Right lobe of liver (tissue), 6 donors: ENCODE data around the gene NMNAT2. TPM values are rescaled to one million over a fixed set of nuclear protein-coding genes. Genes with fewer than 3 reads are reported as not detected.

Source experiments
- ATAC-seq, 4 donors: fragments of 200-7000 bp; cut with Tn5 transposase; one replicate each; pipeline ENCODE4 v1.9.1; 2020; ENCODE audit warnings: mild to moderate bottlenecking in 4 of 4, moderate library complexity in 4 of 4
- DNase-seq, 3 donors: peaks; one replicate each; pipeline ENCODE4 v3.0.0-alpha.2; 2020
- H3K27ac ChIP-seq, 3 donors: fragments of 200-600 bp; one replicate each; pipeline ENCODE4 v1.8.0; 2022
- H3K27me3 ChIP-seq, 2 donors: fragments of 200-600 bp; one replicate each; pipeline ENCODE4 v1.8.0; 2022
- H3K36me3 ChIP-seq, 4 donors: fragments of 200-600 bp; sonication (generic) in 1 of 4; one replicate each; pipeline versions ENCODE4 v1.5.1 to v1.8.0; 2017 to 2022; ENCODE audit warnings: control low read depth in 1 of 4
- H3K4me1 ChIP-seq, 4 donors: fragments of 200-600 bp; sonication (generic) in 1 of 4; one replicate each; pipeline versions ENCODE4 v1.5.1 to v1.8.0; 2017 to 2022; ENCODE audit warnings: control low read depth in 1 of 4
- H3K4me3 ChIP-seq, 3 donors: fragments of 200-600 bp; one replicate each; pipeline ENCODE4 v1.8.0; 2022
- H3K9me3 ChIP-seq, 4 donors: fragments of 200-600 bp; sonication (generic) in 1 of 4; one replicate each; pipeline versions ENCODE4 v1.5.1 to v1.8.0; 2017 to 2022; ENCODE audit warnings: control low read depth in 1 of 4
- CTCF ChIP-seq, 4 donors: fragments of 200-600 bp in 3 of 4; fragments of 450-650 bp in 1 of 4; IDR thresholded peaks; one replicate each; pipeline versions ENCODE4 v1.5.1 to v1.8.0; 2016 to 2022; ENCODE audit warnings: antibody characterized with exemption in 4 of 4, mild to moderate bottlenecking in 2 of 4
- POLR2A ChIP-seq: fragments of 450-650 bp; IDR thresholded peaks from one replicate; pipeline ENCODE4 v1.6.1; 2017; ENCODE audit warnings: antibody characterized with exemption, mild to moderate bottlenecking
- WGBS: methylation state at CpG from one replicate; pipeline ENCODE4 v1.1.6; 2018; ENCODE audit warnings: low coverage, low lambda C conversion rate; ENCODE audit not compliant: insufficient coverage; ENCODE audit errors: missing lambda C conversion rate; 5-methylcytosine and 5-hydroxymethylcytosine counted together
- intact Hi-C, 2 donors: fragments of 100-400 bp; cut with DNase I; formaldehyde crosslinking; loops; one replicate each; pipeline versions ENCODE4 v1.11.2 to v1.14.1; 2022
- total RNA-seq, 6 experiments: library from RNA; depleted of rRNA in 2 of 6; stranded (reverse); fragments of >200 nt in 2 of 6; fragmentation: NEBNext Ultra II Directional in 3 of 6; extraction: Animal tissue kit (Norgen Biotek cat#: 25700) in 3 of 6; gene quantifications; one replicate each; pipeline versions ENCODE4 v1.1.0 to v1.2.4, GENCODE V29; 2016 to 2023
- donor health status: DM: no; HTN: yes; CAD: no.
- donor health status: DM: no; HTN: no; CAD: no.
- donor health status: DM: no; HTN: no; CAD: no.
- donor health status: DM: no; HTN: yes; CAD: no.
- donor health status: DM: no; HTN: yes; CAD: no.

NMNAT2 gene
- total RNA-seq, 6 experiments from 2014 or later = 0.06 to 0.07 (median 0.06) TPM; not detected in 3

- H3K4me1 ChIP-seq = no peaks in the 10 kb centered on the region
Measured at GRCh38 chr1:183293876-183294275, 124.3 kb downstream of the NMNAT2 start.

GRCh38 chr1:183293241-183293640, 124.9 kb downstream of the NMNAT2 start:
- ATAC-seq (no peak), DNase-seq (no peak)
- TF ChIP-seq CTCF (IDR thresholded peaks at IDR 0.05) (no peak), POLR2A (no peak)
- WGBS = 81% methylated on average over 5 of the region's 9 CpGs
- Histone ChIP-seq H3K4me3 (no peak overlapping the region), H3K36me3 (no peaks in the 10 kb centered on the region), H3K27me3 (no peaks in the 10 kb centered on the region), H3K9me3 (no peaks in the 10 kb centered on the region), H3K27ac (no peak overlapping the region), H3K4me1 (no peaks in the 10 kb centered on the region)
- intact Hi-C loops = no loop called here

More at GRCh38 chr1:183293876-183294275, 124.3 kb downstream of the NMNAT2 start:
- Histone ChIP-seq H3K4me3 (no peak overlapping the region), H3K9me3 (no peaks in the 10 kb centered on the region), H3K27me3 (no peaks in the 10 kb centered on the region), H3K36me3 (no peaks in the 10 kb centered on the region), H3K27ac (no peak overlapping the region)
- 89% methylated on average over 1 of the region's 1 CpG for WGBS
- intact Hi-C loops = no loop called here
- DNase-seq (no peak), ATAC-seq (no peak)
- no peak for TF ChIP-seq POLR2A
- no peak for TF ChIP-seq CTCF (IDR thresholded peaks at IDR 0.05)

GRCh38 chr1:183291802-183292514, 126.2 kb downstream of the NMNAT2 start:
- no peak for ATAC-seq

GRCh38 chr1:183291216-183291762, 126.9 kb downstream of the NMNAT2 start:
- no peak for DNase-seq
- Histone ChIP-seq H3K36me3 (no peaks in the 10 kb centered on the region), H3K27ac (no peak overlapping the region), H3K4me1 (no peaks in the 10 kb centered on the region), H3K4me3 (no peak overlapping the region), H3K9me3 (no peaks in the 10 kb centered on the region), H3K27me3 (no peaks in the 10 kb centered on the region)
- 69% methylated on average over 3 of the region's 5 CpGs for WGBS
- no peak for ATAC-seq
- intact Hi-C loops = no loop called here
- no peak for TF ChIP-seq POLR2A
- no peak for TF ChIP-seq CTCF (IDR thresholded peaks at IDR 0.05)

More at GRCh38 chr1:183291802-183292514, 126.2 kb downstream of the NMNAT2 start:
- intact Hi-C loops = no loop called here
- H3K4me3 ChIP-seq = no peak overlapping the region
- H3K27ac ChIP-seq = no peak overlapping the region
- H3K9me3 ChIP-seq = no peaks in the 10 kb centered on the region
- no peak for DNase-seq
- WGBS = 72% methylated on average over 6 of the region's 11 CpGs
- H3K4me1 ChIP-seq = no peaks in the 10 kb centered on the region
- no peak for TF ChIP-seq POLR2A
- TF ChIP-seq CTCF (IDR thresholded peaks at IDR 0.05) = no peak
- H3K27me3 ChIP-seq = no peaks in the 10 kb centered on the region
- no peaks in the 10 kb centered on the region for H3K36me3 ChIP-seq
